ENCODE results near the gene NKD2. TPM values are rescaled to one million over a fixed set of nuclear protein-coding genes. Genes with fewer than 3 reads are reported as not detected.

The NKD2 gene
- polyA plus RNA-seq, 2 of the 4 experiments (the other 2 are of a cell fraction) = 1.2 to 4.2 TPM

- TF ChIP-seq CBX8 (IDR thresholded peaks at IDR 0.05) (no peak), PHF8 (IDR thresholded peaks at IDR 0.05; ENCODE audit: borderline replicate concordance, low read depth) (no peak), RCOR1 (IDR thresholded peaks at IDR 0.05; ENCODE audit: low read depth, low read length) (no peak), EHMT2 (IDR thresholded peaks at IDR 0.05; ENCODE audit: low read depth) (no peak), CTCF (IDR thresholded peaks at IDR 0.05) (no peak), RARB (CRISPR knock-in tag; IDR thresholded peaks at IDR 0.05) (no peak), HOXA7 (CRISPR knock-in tag; IDR thresholded peaks at IDR 0.05) (no peak), RNF2 (IDR thresholded peaks at IDR 0.05; ENCODE audit: borderline replicate concordance, low read depth) (no peak)
- Histone ChIP-seq H3K27ac (no peak overlapping the region), H3K4me3 (no peak overlapping the region), H3K9me3 (no peaks in the 10 kb centered on the region), H3K4me2 (no peak overlapping the region), H3K4me1 (no peaks in the 10 kb centered on the region)
- no peak for DNase-seq (ENCODE audit: low read depth in 1 of 2, low spot score in 1 of 2)
- no peak for FAIRE-seq
- ATAC-seq = no peak
- POLR2A ChIA-PET = no interaction called here
- WGBS (ENCODE audit: missing lambda C conversion rate) = 55% methylated on average over 3 of the region's 3 CpGs
- CTCF ChIA-PET = interaction anchor here (0.9 to 2.6 kb wide), 4 partner anchors 12 to 71 kb away, joined by 3 to 16 read pairs (median 4); no protein-coding TSS in a partner anchor
Observed at GRCh38 chr5:994272-994607, 14.4 kb upstream of the NKD2 start.

- FAIRE-seq = no peak
- no peaks in the 10 kb centered on the region for H3K4me1 ChIP-seq
- CTCF ChIA-PET = interaction anchor here (0.8 to 3.0 kb wide), 8 partner anchors 10 to 180 kb away, joined by 3 to 16 read pairs (median 4); no protein-coding TSS in a partner anchor
- POLR2A ChIA-PET = no interaction called here
- 74% methylated on average over 4 of the region's 4 CpGs for WGBS (ENCODE audit: missing lambda C conversion rate)
- H3K9me3 ChIP-seq = no peaks in the 10 kb centered on the region
- H3K4me2 ChIP-seq = no peak overlapping the region
- no peak overlapping the region for H3K4me3 ChIP-seq
- DNase-seq (ENCODE audit: low read depth in 1 of 2, low spot score in 1 of 2) = no peak
- ATAC-seq = peak in 1 of 2 experiments; percentile 30; a peak in 2 of 6 replicates
- TF ChIP-seq USF2 (IDR thresholded peaks at IDR 0.05) = no peak
- TF ChIP-seq HOXA7 (CRISPR knock-in tag; IDR thresholded peaks at IDR 0.05) = no peak
- TF ChIP-seq FOSL2 (IDR thresholded peaks at IDR 0.05) = no peak
- no peak for TF ChIP-seq FOSL2 (CRISPR knock-in tag; IDR thresholded peaks at IDR 0.05)
- TF ChIP-seq NR3C1 (IDR thresholded peaks at IDR 0.05) = no peak
- no peak for TF ChIP-seq HMGXB4 (CRISPR knock-in tag; IDR thresholded peaks at IDR 0.05; ENCODE audit: borderline replicate concordance)
- no peak for TF ChIP-seq CBX2 (IDR thresholded peaks at IDR 0.05; ENCODE audit: borderline replicate concordance, low read depth)
- no peak overlapping the region for H3K27ac ChIP-seq
Observed at GRCh38 chr5:994821-995220, 13.8 kb upstream of the NKD2 start.

- no peaks in the 10 kb centered on the region for H3K9me3 ChIP-seq
- FAIRE-seq (no peak), ATAC-seq (no peak), DNase-seq (ENCODE audit: low read depth in 1 of 2, low spot score in 1 of 2) (no peak)
- WGBS (ENCODE audit: missing lambda C conversion rate) = 72% methylated on average over 2 of the region's 4 CpGs
- H3K4me3 ChIP-seq = no peak overlapping the region
- POLR2A ChIA-PET = no interaction called here
- TF ChIP-seq MYC (IDR thresholded peaks at IDR 0.05; ENCODE audit: borderline replicate concordance, low read length) (no peak), JUNB (IDR thresholded peaks at IDR 0.05) (no peak), HOXB5 (CRISPR knock-in tag; IDR thresholded peaks at IDR 0.05) (no peak), KDM1A (IDR thresholded peaks at IDR 0.05; ENCODE audit: low read depth) (no peak), SREBF2 (IDR thresholded peaks at IDR 0.05) (no peak), RNF2 (IDR thresholded peaks at IDR 0.05; ENCODE audit: borderline replicate concordance, low read depth) (no peak), HOXB13 (CRISPR knock-in tag; IDR thresholded peaks at IDR 0.05; ENCODE audit: low read depth) (no peak), KDM5A (IDR thresholded peaks at IDR 0.05) (no peak), MAX (IDR thresholded peaks at IDR 0.05) (no peak), CEBPB (IDR thresholded peaks at IDR 0.05) (no peak), GATA3 (IDR thresholded peaks at IDR 0.05; ENCODE audit: borderline replicate concordance) (no peak), EP300 (IDR thresholded peaks at IDR 0.05) (no peak), HEYL (CRISPR knock-in tag; IDR thresholded peaks at IDR 0.05) (no peak), ZSCAN20 (CRISPR knock-in tag; IDR thresholded peaks at IDR 0.05) (no peak), NPAS2 (CRISPR knock-in tag; IDR thresholded peaks at IDR 0.05; ENCODE audit: borderline replicate concordance) (no peak), BCL3 (IDR thresholded peaks at IDR 0.05) (no peak)
- no peak overlapping the region for H3K27ac ChIP-seq
- no peak overlapping the region for H3K4me2 ChIP-seq
- no peaks in the 10 kb centered on the region for H3K4me1 ChIP-seq
- CTCF ChIA-PET = interaction anchor here (0.8 to 3.0 kb wide), 8 partner anchors 10 to 180 kb away, joined by 3 to 16 read pairs (median 4); no protein-coding TSS in a partner anchor
Observed at GRCh38 chr5:995318-995717, 13.3 kb upstream of the NKD2 start.

Data from A549 (cell line).